GM21529 (cell line): ENCODE measurements around the gene HRAS.

Experiments used
- ATAC-seq: cut with Tn5 transposase; IDR thresholded peaks from one replicate; pipeline ENCODE4 v1.9.1; 2021; ENCODE audit not compliant: unreplicated experiment

HRAS gene

DNA sequence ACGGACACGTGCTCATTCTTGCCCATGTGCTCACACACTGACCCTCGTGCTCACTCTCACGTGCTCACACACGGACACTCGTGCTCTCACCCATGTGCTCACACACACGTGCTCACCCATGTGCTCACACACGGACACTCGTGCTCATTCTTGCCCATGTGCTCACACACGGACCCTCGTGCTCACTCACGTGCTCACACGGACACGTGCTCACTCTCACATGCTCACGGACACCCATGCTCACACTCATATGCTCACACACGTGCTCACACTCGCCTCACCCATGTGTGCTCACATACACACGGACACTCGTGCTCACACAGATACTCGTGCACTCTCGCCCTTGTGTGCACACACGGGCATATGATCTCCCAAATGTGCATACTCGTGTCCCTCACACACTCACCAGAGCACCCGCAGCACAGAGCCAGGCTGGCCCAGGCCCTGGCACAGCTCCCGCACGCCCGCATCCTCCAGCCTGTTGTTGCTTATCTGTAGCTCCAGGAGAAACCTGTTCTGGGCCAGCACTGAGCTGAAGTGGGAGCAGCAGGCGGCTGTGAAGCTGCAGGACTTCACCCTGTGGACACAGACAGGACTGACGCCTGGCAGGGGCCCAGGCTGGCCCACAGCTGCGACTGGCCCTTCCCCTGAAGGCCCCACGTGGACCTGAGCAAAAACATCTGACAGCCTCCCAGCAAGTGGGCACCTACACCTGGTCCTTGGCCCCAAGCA lies 37.6 kb downstream of the HRAS start:
- ATAC-seq = no peak

DNA sequence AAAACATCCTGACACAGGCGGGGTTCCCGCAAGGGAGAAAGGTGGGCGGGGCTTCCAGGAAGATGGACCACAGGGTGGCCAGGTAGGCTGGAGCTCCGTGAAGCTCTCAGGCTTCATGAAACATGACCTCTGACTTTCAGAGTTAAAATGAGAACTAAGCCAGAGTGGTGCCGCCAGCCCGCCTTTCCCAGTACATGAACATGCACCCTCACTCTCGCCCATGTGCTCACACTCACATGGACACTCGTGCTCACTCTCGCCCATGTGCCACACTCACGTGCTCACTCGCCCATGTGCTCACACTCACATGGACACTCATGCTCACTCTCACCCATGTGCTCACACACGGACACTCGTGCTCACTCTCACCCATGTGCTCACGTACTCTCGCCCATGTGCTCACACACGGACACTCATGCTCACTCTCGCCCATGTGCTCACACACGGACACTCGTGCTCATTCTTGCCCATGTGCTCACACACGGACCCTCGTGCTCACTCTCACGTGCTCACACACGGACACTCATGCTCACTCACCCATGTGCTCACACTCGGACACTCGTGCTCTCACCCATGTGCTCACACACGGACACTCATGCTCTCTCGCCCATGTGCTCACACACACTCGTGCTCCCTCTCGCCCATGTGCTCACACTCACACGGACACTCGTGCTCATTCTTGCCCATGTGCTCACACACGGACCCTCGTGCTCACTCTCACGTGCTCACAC lies 38.4 kb downstream of the HRAS start:
- ATAC-seq = no peak

DNA sequence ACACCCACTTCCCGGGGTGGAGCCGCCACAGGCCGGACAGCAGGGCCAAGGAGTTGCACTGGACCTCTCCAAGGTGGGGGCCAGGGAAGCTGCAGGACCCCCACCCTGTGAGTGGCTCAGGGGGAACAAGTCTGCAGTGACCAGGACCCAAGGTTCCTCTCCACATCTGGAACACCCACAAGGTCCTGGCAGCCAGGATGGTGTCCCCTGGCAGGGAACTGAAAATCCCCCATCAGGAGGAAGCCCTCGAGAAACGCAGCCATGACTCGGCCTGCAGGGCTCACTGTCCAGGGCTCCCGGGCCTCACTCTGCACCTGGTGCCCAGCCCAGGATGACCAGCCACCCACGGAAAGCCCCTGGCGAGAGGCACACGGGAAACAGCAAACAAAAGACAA lies 39.8 kb downstream of the HRAS start:
- ATAC-seq = no peak

DNA sequence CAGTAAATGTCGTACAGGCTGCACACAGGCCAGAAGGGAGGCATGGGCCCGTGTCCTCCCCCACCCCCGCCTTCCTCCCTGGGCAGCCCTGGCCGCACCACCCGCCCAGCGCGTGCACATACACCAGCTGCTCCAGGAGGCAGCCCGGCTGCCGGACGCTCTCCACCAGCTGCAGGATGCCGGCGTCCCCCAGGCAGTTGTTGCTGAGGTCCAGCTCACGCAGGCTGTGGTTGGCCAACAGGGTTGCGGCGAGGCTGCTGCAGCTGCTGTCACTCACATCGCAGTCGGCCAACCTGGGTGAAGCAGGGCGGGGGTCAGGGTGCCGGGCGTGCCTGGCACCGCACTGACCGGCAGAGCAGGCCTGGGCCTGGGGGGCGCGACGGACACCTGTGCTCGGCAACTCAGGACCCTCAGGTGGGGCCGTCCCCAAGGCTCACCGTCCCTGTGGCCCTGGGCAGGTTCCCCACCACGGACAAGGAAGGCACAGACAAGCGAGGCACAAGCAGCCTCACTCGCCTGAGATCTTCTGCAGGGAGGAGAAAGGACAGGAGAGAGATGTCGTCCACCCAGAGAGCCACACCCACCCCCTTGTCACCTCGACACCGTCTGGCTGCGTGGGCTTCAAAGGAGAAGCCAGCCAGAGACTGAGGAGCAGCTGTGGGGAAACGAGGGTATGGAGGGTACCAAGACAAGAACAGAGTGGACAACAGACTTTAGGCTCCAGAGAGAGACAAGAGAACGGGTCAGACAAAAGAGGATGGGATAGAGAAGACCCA lies 40.4 kb downstream of the HRAS start:
- no peak for ATAC-seq

DNA sequence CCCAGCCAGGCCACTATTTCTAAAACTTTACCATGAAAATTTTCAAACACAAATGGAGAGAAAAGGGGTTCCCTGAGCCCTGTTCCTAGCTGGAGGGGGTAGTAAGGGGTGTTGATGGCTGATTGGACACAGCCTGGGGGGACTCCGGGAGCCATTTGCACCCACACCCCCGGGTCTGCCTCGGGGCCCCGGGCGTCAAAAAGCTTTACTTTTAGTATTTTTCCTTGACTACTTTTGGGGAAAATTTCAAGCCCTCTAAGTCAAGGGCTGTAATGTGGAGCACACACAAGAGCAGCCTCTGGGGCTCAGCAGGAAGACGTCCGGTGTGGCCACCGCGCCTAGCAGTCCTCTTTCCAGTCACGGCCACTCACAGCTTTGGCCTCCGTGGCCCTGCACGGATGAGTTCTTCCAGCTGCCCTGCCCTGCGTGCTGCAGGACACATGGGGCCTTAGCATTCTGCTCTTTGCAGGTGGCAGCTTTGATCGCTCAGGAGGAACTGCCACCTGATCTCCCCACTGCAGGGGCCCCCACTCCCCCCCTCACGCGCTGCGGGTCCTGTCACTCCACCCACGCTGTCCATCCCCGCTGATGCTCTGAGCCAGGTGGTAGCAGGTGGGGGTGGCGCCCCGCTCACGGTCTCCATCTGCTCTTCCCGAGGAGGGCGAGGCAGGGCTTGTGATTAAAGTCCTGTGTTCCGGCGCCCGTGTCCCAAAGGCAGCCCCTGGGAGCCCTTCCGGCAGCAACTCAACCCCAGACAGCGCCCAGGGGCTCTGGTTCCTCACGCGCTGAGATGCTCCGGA lies 42.7 kb downstream of the HRAS start:
- no peak for ATAC-seq

GRCh38 chr11:491358-491757 lies 44.0 kb downstream of the HRAS start:
- ATAC-seq = no peak

DNA sequence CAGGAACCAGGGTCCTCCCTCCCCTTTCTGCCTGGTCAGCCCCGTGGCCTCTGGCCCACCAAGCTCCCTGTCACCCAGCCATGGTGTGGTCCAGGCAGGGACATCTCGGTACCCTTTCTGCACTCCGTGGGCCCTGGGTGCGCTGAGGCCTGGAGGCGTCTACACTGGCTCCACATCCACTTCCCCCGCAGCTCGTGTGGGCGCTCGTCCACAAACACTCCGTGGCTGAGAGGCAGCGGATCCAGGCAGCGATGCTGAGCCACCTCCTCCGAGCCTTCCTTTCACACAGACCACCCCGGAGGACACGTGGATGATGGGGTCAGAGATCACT lies 44.5 kb downstream of the HRAS start:
- no peak for ATAC-seq

GRCh38 chr11:490186-490929 lies 45.0 kb downstream of the HRAS start:
- no peak for ATAC-seq

GRCh38 chr11:489610-490185 lies 45.7 kb downstream of the HRAS start:
- ATAC-seq = no peak

DNA sequence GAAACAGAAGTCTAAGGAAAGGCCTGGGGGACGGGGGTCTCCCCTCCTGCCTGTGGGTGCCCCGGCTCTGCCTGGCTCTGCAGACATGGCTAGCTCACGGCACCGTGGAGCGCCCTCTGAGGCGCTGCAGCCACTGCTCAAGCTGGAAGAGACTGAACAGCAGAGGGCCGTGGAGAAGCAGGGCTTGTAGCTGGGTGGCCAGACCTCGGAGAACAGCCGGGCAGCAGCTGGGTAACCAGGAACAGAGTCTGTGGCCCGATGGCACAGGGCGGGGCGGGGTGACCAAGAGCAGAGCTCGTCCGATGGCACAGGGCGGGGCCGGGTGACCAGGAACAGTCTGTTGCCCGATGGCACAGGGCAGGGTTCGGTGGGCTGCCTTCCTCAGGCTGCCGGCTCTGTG lies 46.4 kb downstream of the HRAS start:
- no peak for ATAC-seq

DNA sequence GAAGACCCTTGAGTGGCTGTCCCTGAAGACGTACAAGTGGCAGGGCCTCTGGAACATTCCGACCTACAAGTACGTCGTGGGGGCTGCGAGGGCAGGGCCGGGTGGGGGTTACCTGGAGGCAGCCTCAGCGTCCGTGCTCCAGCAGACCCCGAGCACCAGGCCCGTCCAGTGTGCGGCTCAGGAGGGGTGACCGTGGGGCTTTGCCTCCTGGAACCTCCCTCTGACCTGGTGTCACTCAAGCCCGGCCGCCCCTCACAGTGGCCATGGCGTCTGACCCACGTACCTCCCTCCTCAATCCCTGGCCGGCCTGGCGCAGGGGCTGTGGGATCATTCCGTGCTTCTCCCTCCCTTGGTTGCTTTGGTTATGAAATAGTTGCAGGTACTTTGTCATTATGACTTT lies 46.8 kb downstream of the HRAS start:
- ATAC-seq = no peak

DNA sequence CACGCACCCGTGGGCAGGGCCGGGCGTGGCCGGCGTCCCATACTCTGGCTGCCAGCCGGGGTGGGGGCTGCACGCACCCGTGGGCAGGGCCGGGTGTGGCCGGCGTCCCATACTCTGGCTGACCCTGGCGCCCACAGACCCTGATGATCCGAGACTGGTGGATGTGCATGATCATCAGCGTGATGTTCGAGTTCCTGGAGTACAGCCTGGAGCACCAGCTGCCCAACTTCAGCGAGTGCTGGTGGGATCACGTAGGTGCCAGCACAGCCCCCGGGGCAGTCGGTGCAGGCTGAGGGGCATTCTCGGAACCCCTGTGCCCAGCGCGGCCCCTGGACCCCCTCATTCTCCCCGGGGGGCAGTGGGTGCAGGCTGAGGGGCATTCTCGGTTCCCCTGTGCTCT lies 47.3 kb downstream of the HRAS start:
- ATAC-seq = no peak

GRCh38 chr11:487571-488021 lies 47.8 kb downstream of the HRAS start:
- ATAC-seq = no peak

- ATAC-seq = no peak
Observed at GRCh38 chr11:486189-486588, 49.2 kb downstream of the HRAS start.

DNA sequence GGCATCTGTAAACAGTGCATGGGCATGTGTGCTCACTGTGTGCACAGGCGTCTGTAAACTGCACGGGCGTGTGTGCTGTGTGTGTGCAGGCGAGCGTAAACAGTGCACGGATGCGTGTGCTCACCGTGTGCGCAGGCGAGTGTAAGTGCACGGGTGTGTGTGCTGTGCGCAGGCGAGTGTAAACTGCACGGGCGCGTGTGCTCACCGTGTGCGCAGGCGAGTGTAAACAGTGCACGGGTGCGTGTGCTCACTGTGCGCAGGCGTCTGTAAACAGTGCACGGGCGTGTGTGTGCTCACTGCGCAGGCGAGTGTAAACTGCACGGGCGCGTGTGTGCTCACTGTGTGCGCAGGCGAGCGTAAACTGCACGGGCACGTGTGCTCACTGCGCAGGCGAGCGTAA lies 50.8 kb downstream of the HRAS start:
- ATAC-seq = no peak
